KBM-7 (cell line): ENCODE data around the gene TMEM115.
A peak's percentile ranks its signal among the peaks of the same experiment; 100 is the strongest.

ENCODE experiments used
- DNase-seq: peaks from one replicate; pipeline ENCODE4 v3.0.0-alpha.2; 2015
- in situ Hi-C: fragments of 300-500 bp; cut with MboI; formaldehyde crosslinking; loops from 2 replicates; pipeline ENCODE4 v1.14.3; 2020; ENCODE audit warnings: low sequenced_read_pairs, low pct_unique_long_range_greater_than_20kb, mixed read lengths

Gene TMEM115

GRCh38 chr3:50380405-50381085, 21.2 kb upstream of the TMEM115 start:
- in situ Hi-C loops: no loop called here
- DNase-seq: no peak

GRCh38 chr3:50378757-50379156, 19.4 kb upstream of the TMEM115 start:
- DNase-seq: no peak
- in situ Hi-C loops: no loop called here

- no peak for DNase-seq
- in situ Hi-C loops: no loop called here
Measured at GRCh38 chr3:50378024-50378423, 18.7 kb upstream of the TMEM115 start.

- DNase-seq: no peak
Measured at GRCh38 chr3:50375258-50375931, 16.1 kb upstream of the TMEM115 start.

GRCh38 chr3:50374363-50375257, 15.3 kb upstream of the TMEM115 start:
- DNase-seq: no peak
- in situ Hi-C loops: no loop called here

More at GRCh38 chr3:50375258-50375931, 16.1 kb upstream of the TMEM115 start:
- in situ Hi-C loops: no loop called here

- DNase-seq: no peak
Measured at GRCh38 chr3:50373146-50374051, 14.1 kb upstream of the TMEM115 start.

GRCh38 chr3:50372349-50372748, 13.0 kb upstream of the TMEM115 start:
- in situ Hi-C loops: no loop called here
- DNase-seq: no peak

More at GRCh38 chr3:50373146-50374051, 14.1 kb upstream of the TMEM115 start:
- in situ Hi-C loops: no loop called here

GRCh38 chr3:50371133-50371685, 11.9 kb upstream of the TMEM115 start:
- in situ Hi-C loops: no loop called here
- no peak for DNase-seq

- in situ Hi-C loops: no loop called here
- peak; percentile 82 for DNase-seq
Measured at GRCh38 chr3:50370594-50370993, 11.3 kb upstream of the TMEM115 start.

GRCh38 chr3:50369012-50369670, 9.8 kb upstream of the TMEM115 start:
- DNase-seq: no peak
- in situ Hi-C loops: no loop called here

- in situ Hi-C loops: no loop called here
- DNase-seq: no peak
Measured at GRCh38 chr3:50365842-50366220, 6.5 kb upstream of the TMEM115 start.

GRCh38 chr3:50365080-50365841, 5.9 kb upstream of the TMEM115 start:
- in situ Hi-C loops: no loop called here
- peak; percentile 71 for DNase-seq

- DNase-seq: no peak
- in situ Hi-C loops: no loop called here
Measured at GRCh38 chr3:50364573-50365079, 5.3 kb upstream of the TMEM115 start.

- DNase-seq: no peak
- in situ Hi-C loops: no loop called here
Measured at GRCh38 chr3:50359760-50360110, 414 bp upstream of the TMEM115 start.

- in situ Hi-C loops: no loop called here
- DNase-seq: no peak
Measured at GRCh38 chr3:50358355-50358910, 888 bp downstream of the TMEM115 start.

GRCh38 chr3:50357481-50357880, 1.8 kb downstream of the TMEM115 start:
- in situ Hi-C loops: no loop called here
- DNase-seq: no peak

- in situ Hi-C loops: no loop called here
- DNase-seq: peak; percentile 53
Measured at GRCh38 chr3:50356553-50356952, 2.8 kb downstream of the TMEM115 start.
